ENCODE measurements around the gene FRMD4A.

FRMD4A gene

DNA sequence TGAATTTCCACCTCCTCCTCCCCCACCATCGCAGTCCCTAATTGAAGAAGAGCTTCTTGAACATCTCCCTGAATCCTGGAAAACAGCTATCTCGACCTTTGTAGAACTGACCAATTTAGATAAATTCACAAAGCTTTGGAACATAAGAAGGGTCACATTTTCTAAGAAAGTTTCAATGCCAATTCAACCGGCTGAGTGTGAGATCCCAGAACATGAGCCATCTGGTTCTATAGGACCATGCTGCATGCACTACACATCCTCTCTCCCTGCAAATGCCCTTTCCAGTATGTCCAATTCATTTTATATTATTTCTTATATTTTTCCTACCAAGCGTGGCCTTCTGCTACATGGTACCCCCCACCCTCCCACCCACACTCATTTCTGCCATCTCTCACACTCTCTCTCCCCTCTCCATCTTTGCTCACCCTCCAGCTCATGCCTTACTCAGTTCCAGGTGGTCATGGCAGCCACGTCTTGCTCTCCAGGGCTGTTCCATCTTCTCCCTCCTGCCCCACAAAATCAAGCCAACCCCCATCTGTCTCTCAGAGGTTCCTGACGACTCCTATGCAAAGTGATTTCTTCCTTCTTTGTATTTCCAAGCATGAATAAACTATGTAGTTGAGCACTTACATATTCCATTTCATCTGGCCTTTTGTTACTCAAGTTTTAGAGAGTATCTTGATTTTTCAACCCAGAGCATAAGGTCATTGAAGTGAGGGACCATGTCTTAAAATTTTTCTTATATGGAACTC is 19.3 kb downstream of the FRMD4A start:
- peaks cover 16% of the 10 kb centered on the region for H3K27me3 Mint-ChIP-seq (ENCODE audit: low read depth)
- peaks cover 2% of the 10 kb centered on the region for H3K9me3 Mint-ChIP-seq

DNA sequence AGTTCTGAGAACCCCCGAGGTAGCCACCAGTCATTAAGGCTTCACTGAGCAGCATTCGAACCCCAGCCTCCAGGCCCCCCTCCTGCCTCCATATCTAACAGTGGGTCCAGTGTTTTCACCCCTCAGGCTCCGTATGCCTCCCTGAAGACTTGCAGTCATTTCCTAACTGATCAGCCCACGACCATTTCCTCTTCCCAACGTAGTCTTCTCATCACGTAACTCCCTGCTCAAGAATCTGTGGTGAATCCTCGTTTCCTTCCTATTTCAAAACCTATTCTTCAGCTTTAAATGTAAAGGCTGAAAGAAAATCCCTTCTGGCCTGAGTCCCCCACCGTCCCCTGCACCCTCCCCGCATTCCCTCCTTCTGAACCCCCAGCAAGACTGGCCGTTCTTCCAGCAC is 21.1 kb downstream of the FRMD4A start:
- TF ChIP-seq, protein P1, sequence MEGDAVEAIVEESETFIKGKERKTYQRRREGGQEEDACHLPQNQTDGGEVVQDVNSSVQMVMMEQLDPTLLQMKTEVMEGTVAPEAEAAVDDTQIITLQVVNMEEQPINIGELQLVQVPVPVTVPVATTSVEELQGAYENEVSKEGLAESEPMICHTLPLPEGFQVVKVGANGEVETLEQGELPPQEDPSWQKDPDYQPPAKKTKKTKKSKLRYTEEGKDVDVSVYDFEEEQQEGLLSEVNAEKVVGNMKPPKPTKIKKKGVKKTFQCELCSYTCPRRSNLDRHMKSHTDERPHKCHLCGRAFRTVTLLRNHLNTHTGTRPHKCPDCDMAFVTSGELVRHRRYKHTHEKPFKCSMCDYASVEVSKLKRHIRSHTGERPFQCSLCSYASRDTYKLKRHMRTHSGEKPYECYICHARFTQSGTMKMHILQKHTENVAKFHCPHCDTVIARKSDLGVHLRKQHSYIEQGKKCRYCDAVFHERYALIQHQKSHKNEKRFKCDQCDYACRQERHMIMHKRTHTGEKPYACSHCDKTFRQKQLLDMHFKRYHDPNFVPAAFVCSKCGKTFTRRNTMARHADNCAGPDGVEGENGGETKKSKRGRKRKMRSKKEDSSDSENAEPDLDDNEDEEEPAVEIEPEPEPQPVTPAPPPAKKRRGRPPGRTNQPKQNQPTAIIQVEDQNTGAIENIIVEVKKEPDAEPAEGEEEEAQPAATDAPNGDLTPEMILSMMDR (IDR thresholded peaks at IDR 0.05; ENCODE audit: unreplicated experiment in 3 of 3), result no peak
- Mint-ChIP-seq H3K4me3 (no peak overlapping the region), H3K36me3 (ENCODE audit: low read depth) (no peaks in the 10 kb centered on the region), H3K9me3 (no peaks in the 10 kb centered on the region), H3K27ac (no peak overlapping the region), H3K27me3 (ENCODE audit: low read depth) (peaks cover 17% of the 10 kb centered on the region), H3K4me1 (peaks cover 51% of the 10 kb centered on the region)

More for the DNA sequence above, 19.3 kb downstream of the FRMD4A start:
- no peak overlapping the region for H3K27ac Mint-ChIP-seq
- H3K36me3 Mint-ChIP-seq (ENCODE audit: low read depth), result no peaks in the 10 kb centered on the region
- H3K4me3 Mint-ChIP-seq, result no peak overlapping the region
- peaks cover 41% of the 10 kb centered on the region for H3K4me1 Mint-ChIP-seq
- TF ChIP-seq, protein P1 (IDR thresholded peaks at IDR 0.05; ENCODE audit: unreplicated experiment in 3 of 3), result no peak

DNA sequence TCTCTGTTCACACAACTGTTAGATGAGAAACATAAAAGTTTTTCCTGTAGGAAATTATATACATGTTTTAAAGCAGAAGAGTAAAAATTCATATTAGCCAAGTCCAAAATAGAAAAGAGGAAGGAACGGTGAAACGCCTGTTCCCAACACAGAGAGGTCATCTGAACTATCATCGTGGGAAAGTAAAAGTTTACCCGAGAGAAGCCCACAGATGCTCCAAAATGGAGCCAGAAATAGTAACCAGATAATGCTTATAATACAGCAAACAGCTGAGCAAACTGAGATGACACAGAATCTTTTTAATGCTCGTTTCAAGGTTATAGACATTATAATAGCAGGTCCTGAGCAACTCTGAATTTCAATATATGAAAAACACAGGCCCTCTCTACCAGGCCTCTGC is 24.5 kb downstream of the FRMD4A start:
- H3K27me3 Mint-ChIP-seq (ENCODE audit: low read depth), result peaks cover 20% of the 10 kb centered on the region
- no peaks in the 10 kb centered on the region for H3K36me3 Mint-ChIP-seq (ENCODE audit: low read depth)
- H3K4me1 Mint-ChIP-seq, result peaks cover 64% of the 10 kb centered on the region
- no peak overlapping the region for H3K27ac Mint-ChIP-seq
- no peaks in the 10 kb centered on the region for H3K9me3 Mint-ChIP-seq
- no peak overlapping the region for H3K4me3 Mint-ChIP-seq
- TF ChIP-seq, protein P1 (IDR thresholded peaks at IDR 0.05; ENCODE audit: unreplicated experiment in 3 of 3), result no peak

DNA sequence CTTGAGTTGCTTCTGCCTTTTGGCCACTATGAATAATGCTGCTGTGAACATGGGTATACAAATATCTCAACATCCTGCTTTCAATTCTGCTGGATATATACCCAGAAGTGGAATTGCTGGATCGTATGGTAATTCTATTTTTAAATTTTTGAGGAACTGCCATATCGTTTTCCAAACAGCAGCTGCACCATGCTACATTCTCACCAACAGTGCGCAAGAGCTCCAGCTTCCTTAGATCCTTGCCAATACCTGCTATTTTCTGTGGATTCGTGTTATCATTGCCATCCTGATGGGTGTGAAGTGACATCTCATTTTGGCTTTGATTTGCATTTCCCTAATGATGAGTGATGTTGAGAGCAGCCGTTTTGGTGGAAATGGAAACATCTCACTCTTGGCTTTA is 26.7 kb downstream of the FRMD4A start:
- TF ChIP-seq, protein P1 (IDR thresholded peaks at IDR 0.05; ENCODE audit: unreplicated experiment in 3 of 3), result no peak
- Mint-ChIP-seq H3K36me3 (ENCODE audit: low read depth) (no peaks in the 10 kb centered on the region), H3K27ac (no peak overlapping the region), H3K4me1 (peaks cover 52% of the 10 kb centered on the region), H3K9me3 (no peaks in the 10 kb centered on the region), H3K27me3 (ENCODE audit: low read depth) (peaks cover 5% of the 10 kb centered on the region), H3K4me3 (no peak overlapping the region)

DNA sequence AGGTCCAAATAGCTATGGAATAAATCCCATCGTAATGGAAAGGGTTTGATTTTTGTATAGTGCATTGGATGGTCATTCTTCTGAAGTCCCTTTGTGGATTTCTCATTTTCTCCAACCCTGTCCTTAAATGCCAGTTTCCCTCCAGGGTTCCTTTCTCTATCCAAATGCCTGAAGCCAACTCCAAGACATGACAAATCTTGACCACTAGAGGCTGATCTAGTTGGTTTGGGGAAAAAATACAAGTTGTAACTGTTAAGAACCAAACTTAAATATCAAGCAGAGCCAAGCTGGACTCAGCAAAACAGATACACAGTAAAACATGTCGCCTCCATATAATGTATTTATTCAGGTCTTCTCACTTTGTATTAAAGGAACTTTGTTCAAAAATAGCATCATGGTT is 28.7 kb downstream of the FRMD4A start:
- TF ChIP-seq, protein P1 (IDR thresholded peaks at IDR 0.05; ENCODE audit: unreplicated experiment in 3 of 3), result peak; percentile 10 to 28 (median 12)
- Mint-ChIP-seq H3K36me3 (ENCODE audit: low read depth) (no peaks in the 10 kb centered on the region), H3K4me3 (no peak overlapping the region), H3K9me3 (no peaks in the 10 kb centered on the region), H3K27ac (no peak overlapping the region), H3K4me1 (peaks cover 37% of the 10 kb centered on the region), H3K27me3 (ENCODE audit: low read depth) (peaks cover 17% of the 10 kb centered on the region)

DNA sequence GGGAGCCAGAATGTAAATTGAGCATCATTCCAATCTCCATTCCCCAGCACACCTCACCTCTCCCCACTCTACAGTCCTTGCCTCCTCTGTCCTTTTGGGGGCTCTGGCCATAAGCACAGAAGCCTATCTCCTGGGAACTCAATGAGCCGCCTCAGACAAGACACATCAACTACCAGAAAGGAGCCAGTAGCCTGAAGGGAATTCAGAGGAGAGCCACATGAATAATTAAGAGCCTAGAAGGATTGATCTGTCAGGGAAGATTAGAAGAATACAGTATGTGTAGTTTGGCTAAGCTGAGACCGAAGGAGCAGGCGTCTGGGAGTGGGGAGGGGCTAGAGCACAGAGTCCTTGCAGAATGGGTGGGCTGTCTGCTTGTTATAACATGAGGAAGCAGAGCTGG is 31.2 kb downstream of the FRMD4A start:
- peaks cover 46% of the 10 kb centered on the region for H3K4me1 Mint-ChIP-seq
- H3K27me3 Mint-ChIP-seq (ENCODE audit: low read depth), result peaks cover 16% of the 10 kb centered on the region
- H3K36me3 Mint-ChIP-seq (ENCODE audit: low read depth), result no peaks in the 10 kb centered on the region
- no peak overlapping the region for H3K27ac Mint-ChIP-seq
- no peak overlapping the region for H3K4me3 Mint-ChIP-seq
- TF ChIP-seq, protein P1 (IDR thresholded peaks at IDR 0.05; ENCODE audit: unreplicated experiment in 3 of 3), result no peak
- no peaks in the 10 kb centered on the region for H3K9me3 Mint-ChIP-seq

Data from nephron (organoid).